NCI-H2081 treated with DMSO at 0.1 percent for 48 hours (cell line): ENCODE results near the gene GRIK5.
"Not testable (repeated sequence)": the region's sequence is repeated elsewhere in the genome, so short reads cannot be mapped to it uniquely, and the experiment has no call there.

ENCODE experiments used
- DNase-seq: peaks from one replicate; lab custom pipeline; 2025; lab: John Stamatoyannopoulos, UW

Gene GRIK5

DNA sequence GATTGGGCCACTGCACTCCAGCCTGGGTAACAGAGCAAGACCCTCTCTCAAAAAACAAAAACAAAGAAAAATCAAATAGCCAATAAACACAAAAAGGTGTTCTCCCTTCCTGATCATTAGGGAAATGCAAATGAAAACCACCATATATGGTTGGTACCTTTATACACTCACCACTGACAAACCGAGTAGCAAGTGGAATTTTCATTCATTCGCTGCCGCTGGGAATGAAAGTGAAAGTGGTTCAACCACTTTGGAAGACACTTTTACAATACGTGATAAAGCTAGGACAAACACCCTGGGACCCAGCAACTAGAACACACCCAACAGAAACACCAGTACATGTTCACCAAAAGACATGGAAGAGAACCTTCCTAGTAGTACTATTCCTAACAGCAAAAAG lies 21.0 kb downstream of the GRIK5 start:
- no peak for DNase-seq

DNA sequence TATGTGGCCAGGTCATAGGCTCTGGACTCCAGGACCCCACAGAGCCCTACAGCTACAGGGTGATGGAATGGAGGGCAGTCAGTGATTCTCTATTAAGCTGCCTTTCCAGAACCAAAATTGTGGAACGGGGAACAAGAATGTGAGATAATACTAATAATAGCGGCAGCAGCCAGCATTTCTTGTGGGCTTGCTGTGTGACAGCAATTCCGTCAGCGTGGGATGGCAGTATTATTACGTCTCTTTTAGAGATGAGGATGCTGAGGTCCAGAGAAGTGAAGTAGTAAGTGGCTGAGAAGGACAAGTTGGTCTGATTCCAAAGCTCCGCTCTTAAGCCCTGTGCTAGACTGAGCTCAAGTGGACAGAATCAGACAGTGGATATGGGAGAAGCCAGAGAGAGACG lies 24.4 kb downstream of the GRIK5 start:
- no peak for DNase-seq

DNA sequence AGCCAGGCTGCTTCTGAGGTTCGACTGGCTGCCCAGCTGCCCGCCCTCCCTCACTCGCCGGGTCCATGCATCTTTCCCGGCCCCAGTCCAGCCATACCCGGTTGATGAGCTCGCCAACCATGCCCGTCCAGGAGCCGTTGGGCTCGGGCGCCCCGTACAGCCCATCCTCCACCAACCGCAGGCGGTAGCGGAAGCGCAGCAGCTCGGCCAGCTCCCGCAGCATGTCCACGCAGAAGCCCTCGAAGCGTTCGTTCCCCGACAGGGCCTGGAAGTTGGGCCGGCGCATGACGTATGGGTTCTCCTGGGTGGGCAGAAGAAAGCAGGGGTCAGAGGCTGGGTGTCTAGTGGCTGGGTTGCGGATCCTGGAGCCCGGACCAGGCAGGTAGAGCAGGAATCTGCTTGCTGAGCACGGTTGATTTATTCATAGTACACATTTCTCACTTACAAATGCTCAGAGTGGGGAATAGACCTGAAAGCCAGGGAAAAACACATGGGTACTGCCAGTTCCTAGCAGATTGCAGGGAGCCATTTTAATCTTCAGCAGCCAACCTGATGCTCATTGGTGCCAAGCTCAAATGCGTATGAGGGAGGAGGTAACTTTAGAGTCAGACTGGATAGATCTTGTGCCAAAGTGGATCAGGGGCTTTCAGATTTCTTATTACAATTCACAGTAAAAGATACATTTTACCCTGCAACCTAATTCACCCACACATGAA lies 27.4 kb downstream of the GRIK5 start:
- no peak for DNase-seq

DNA sequence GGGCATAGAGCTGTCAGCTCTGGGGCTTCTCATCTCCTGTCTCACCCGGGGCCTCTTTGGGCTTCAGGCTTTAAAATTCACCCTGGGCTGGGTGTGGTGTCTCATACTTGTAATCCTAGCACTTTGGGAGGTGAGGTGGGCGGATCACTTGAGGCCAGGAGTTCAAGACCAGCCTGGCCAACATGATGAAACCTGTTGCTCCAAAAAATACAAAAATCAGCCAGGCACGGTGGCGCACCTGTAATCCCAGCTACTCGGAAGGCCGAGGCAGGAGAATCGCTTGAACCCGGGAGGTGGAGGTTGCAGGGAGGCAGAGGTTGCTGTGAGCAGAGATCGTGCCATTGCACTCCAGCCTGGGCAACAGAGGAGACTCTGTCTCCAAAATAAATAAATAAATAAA lies 29.5 kb downstream of the GRIK5 start:
- not testable (repeated sequence) for DNase-seq

DNA sequence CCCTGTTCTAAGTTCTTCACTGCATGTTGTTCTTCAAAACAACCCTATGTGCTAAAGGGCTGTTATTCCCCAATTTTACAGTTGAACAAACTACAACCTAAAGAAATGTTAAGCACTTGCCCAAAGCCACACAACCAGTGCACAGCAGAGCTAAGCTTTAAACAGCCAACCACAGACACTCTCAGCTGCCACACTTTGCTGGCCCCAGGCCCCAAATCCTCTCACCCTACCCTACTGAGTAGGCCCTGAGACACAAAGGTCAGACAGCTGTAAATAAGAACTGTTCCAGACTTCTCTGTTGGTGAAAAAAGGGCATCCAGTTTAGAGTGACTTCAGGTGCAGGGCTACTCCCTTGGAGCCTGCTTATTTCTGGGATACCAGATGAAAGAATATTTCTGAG lies 30.0 kb downstream of the GRIK5 start:
- no peak for DNase-seq

DNA sequence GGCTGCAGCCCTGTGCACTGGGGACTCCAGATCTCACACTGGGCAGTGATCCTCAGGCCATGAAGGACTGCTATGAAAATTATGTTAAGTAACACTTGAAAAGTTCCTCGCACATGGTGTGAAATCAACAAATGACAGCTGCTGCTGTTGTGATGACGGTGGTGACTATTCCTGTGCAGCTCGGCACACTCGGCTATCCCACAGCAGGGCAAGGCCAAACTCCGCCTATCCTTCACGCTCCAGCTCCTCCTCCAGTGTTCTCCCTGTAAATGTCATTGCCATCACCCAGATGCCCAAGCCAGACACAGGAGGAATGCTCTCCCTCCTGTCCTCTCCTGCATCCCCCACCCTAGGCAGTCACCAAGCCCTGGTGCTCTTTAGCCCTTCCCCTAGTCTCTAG lies 31.3 kb downstream of the GRIK5 start:
- DNase-seq: no peak

DNA sequence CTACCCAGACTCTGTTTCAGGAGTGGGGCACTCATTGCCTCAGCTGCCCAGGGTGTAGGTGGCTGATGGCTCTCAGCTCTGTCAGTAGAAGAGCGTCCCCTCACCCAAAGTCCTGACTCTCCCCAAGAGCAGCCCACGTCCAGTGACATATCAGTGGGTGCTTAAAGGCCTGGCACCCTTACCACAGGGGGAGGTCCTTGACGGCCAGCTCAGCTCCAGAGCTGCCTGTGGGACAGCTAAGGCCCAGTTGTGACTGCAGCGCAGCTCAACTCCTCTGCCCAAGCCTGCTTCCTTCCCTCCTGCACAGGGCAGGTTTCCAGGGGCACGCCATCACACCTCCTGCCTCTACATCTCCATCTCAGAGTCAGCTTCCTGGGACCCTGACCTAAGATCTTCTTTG lies 32.4 kb downstream of the GRIK5 start:
- DNase-seq: no peak

DNA sequence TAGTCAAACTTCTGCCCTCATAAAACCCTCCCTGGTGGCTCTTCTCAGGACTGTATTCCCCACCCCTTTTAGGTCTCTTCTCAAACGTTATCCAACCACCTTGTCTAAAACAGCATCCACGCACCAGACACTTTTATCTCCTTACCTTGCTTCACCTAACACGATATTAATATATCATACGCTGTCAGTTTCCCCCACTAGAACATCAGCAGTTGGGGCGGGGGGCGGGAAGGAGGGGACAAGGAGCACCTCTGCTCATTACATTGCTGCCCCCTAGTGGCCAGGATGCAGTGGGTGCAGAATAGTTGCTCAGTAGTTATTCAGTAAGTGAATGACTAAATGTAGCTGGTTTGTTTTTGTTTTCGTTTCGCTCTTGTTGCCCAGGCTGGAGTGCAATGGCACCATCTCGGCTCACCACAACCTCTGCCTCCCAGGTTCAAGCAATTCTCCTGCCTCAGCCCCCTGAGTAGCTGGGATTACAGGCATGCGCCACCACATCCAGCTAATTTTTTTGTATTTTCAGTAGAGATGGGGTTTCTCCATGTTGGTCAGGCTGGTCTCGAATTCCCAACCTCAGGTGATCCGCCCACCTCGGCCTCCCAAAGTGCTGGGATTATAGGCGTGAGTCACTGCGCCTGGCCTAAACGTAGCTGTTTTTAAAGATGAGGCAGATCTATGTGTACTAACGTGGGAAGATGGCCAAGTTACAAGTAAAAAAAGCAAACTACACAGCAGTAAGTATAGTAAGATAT lies 35.2 kb downstream of the GRIK5 start:
- DNase-seq: peak; percentile 35

DNA sequence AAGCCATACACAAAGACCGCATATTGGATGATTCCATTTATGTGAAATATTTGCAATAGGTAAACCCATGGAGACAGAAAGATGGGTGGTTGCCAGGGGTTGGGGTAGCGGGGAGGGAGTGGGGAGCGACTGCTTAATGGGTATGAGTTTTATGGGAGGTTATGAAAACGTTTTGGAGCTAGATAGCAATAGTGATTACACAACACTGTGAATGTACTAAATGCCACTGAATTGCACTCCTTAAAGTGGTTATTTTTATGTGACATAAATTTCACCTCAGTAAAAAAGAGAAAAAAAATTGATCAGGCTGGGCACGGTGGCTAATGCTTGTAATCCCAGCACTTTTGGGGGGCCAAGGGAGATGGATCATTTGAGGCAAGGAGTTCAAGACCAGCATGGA lies 36.6 kb downstream of the GRIK5 start:
- no peak for DNase-seq

DNA sequence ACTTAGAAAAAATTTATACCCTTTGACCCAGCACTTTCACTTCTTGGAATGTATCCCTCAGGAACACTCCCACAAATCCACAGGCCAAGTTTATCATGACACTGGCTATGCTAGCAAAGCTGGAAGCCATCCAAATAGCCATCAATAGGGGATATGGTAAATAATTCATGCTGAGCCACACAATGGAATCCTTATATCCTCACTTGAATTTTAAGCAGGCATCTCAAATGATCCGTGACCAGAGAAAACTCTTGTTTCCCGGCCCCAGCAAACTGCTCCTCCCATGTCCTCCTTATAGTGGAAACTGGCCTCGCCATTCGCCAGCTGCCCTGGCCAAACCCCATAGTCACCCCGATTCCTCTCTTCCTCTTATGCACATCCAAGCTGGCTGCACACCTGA lies 37.6 kb downstream of the GRIK5 start:
- peak; percentile 61 for DNase-seq

DNA sequence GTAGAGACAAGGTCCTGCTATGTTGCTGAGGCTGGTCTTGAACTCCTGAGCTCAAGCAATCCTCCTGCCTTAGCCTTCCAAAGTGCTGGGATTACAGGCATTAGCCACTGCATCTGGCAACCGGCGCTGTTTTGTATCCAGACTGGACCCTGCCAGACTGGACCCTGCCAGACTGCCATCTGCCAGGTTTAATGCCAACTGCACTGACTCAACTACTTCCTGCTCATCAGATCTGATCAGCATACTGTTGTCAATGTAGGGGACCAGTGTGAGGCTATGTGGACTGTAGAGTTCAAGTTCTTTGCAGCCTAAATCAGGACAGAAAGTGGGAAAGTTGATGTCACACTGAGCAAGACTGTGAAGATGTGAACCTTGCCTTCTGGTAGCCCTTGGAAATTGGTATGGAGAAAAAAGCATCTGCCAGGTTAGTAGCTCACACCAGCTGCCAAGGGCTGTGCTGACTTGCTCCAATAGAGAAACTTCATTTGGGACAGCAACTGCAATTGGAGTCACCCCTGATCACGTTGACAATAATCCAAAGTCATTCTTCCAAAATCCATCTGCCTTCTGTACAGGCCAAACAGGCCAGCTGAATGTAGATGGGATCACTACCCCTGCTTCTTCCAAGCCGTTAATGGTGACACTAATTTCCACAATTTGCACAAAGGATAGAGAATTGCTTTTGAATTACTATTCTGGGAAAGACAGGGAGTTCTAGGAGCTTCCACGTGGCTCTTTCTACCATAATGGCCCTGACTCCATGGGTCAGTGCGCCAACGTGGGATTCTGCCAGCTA lies 39.2 kb downstream of the GRIK5 start:
- DNase-seq: no peak

DNA sequence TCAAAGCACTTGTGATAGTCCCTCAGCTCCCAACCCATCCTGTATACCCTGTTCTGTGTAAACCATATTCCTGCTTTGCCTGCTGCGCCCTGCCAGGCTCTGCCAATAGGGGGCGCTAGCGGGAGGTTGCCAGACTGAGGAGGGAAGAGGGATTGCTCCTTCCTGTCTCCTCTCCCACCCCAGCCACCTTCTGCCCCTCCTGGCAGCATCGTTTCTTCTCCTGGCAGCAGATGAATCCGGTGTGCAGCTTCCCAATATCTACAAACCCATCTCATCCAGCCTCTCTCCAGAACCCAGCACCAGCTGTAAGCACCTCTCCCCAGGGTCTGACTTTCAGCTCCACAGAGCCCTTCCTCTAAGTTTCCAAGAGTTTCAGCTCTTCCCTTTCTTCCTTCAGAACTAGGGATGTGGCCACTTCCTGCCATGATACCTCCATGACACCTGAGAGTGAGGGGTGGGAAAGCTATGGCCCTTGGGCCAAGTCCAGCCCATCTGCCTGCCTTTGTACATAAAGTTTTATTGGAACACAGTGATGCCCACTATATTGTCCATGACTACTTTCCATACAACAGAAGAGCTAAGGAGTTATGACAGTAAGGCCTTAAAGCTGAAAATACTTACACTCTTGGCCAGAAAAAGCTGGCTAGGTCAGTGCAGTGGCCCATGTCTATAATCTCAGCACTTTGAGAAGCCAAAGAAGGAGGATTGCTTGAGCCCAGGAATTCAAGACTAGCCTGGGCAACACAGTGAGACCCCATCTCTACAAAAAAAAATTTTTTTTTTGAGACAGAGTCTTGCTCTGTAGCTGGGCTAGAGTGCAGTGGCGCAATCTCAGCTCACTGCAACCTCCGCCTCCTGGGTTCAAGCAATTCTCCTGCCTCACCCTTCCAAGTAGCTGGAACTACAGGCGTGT lies 41.4 kb downstream of the GRIK5 start:
- DNase-seq: no peak

DNA sequence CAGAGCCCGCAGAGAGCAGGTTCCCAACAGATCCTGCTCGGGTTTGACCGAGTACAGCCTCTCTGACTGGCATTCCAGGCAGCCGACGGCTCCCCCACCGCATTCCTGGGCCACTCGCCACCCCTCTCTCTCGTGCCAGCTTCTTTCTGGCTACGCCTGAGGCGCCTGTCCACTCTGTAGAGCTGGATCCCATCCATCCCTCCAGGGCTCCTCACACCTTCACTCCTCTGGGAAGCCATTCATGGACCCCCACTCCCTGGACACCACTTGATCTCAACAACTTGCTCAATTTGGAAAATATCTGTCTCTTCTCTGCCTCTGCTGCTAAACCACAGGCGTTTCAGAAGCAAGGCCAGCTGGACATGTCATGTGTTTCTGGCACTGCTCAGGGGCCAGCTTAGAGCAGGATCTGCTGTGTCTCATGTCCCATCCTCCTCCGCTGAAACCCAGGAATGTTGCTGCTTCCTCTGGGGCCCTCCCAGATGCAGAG lies 45.3 kb downstream of the GRIK5 start:
- DNase-seq: no peak

DNA sequence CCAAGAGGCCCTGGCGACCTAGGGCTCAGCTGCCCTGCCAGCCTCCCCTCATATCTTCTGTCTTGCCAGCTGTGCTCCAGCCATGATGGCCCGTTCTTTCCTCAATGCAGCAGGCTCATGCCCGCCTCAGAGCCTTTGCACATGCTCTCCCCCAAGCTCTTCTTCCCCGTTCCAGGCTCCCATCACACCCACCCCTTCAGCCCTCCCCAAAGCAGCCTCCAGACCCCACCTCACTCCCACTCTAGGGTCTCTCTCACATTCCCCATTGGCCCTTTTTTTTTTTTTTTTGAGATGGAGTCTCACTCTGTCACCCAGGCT lies 46.1 kb downstream of the GRIK5 start:
- no peak for DNase-seq

DNA sequence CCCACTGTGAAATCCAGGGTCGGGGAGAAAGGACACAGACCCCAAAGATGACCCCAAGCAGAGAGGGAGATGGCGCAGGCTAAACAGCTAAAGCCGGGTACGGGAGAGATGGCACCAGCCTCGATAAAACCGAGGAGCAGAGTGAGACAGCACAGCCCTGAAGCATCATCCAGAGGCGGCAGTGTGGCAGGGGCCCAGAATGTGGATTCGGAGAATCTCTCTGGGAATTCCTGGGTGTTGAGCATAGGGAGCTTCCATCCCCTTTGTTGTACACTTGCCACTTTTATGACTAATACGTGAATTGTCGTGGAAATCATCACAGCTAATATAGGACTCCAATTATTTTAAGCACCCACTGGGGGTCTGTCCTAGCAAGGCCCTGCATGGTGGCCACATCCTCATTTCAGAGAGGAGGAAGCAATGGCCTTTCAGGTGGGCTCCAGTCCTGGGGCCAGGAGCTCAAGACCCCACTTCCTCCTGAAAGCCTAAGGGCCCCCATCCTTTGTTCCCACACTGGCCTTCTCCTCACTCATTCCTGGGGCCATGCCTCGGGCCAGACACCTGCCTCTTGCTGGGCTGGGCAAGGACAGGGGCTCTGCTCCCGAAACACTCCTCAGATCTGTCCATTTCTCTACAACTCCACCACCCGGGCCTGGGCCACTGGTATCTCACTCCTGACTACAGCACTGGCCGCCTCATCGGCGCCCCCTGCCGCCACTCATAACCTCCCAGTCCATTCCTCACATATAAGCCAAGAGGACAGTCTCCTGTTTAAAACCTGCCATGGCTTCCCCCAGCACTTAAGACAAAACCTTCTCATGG lies 46.7 kb downstream of the GRIK5 start:
- DNase-seq: no peak

DNA sequence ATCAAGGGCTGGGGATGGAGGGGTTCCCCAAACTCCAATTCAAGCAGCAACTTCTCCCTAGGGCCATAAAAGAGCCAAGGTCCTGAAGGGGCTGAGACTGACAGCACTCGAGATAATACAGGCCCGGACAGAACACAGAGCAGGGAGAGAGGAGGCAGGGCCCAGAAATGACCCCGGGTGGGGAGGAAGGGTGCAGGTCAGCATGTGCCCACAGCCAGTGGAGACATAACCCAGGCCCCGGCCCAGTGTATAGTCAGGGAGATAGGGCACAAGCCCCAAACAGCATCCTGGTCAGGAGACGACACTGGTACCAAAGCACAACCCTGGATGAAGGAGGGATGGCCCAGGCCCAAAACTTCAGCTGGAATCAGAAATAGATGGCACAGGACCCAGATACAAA lies 47.4 kb downstream of the GRIK5 start:
- no peak for DNase-seq

DNA sequence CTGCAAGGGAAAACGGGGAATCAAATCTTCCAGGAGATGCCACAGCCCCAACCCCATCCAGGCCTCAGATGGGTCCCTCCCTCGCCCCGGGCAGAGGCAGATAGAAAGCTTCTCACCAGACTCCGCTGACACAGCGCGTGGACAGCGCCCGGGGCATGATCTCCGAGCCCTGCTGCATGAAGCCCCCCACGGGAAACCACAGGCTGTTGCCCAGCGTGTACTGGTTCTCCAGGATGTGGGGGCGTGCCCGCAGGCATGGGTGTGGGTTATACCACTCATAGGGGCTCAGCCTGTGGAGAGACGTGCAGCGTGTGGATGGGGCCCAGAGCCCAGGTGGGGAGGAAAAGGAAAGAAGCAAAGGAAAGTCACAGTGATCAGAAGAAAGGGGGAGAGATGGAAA lies 48.8 kb downstream of the GRIK5 start:
- no peak for DNase-seq

DNA sequence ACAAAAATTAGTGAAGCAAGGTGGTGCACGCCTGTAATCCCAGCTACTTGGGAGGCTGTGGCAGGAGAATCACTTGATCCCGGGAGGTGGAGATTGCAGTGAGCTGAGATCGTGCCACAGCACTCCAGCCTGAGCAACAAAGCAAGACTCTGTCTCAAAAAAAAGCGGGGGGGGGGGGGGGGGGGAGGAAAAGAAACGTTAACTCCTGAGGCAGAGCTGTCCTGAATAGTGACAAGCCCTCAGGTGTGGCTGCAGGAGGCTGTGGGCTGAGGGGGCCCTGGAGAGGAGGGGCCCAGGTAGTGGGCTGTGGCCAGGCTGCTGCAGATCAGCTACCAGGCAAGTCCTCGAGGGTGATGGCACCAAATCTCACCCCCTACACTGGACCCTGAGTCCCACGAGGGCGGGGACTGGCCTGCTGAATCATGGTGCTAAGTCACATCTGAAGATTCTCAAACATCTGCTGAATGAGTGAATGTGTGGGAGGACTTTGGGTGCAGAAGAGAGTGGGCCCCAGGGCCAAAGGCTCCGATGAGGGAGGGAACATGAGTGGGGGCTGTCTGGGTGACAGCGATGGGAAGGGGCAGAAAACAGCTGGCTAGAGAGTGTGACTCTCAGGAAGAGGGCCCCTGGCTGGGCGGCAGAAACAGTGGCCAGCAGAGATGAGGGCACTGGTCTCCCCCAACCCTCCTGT lies 51.4 kb downstream of the GRIK5 start:
- DNase-seq: no peak

DNA sequence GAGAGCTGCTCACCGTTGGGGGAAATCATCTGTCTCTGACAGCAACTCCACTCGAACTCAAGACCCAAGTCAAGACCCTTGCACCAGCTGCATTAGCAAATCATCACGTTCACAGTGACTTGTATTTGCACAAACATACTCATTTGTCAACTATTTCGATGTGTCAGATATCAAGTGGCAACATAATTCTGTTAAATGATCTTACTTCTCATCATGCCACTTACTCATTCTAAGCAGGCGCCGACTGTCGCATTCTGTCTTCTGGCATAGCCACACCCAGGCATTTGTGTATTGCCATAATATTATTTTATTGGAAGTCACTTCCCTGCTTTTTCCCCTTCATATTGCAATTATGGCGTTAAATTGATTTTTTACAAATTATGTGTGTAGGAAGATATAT lies 53.0 kb downstream of the GRIK5 start:
- DNase-seq: no peak

DNA sequence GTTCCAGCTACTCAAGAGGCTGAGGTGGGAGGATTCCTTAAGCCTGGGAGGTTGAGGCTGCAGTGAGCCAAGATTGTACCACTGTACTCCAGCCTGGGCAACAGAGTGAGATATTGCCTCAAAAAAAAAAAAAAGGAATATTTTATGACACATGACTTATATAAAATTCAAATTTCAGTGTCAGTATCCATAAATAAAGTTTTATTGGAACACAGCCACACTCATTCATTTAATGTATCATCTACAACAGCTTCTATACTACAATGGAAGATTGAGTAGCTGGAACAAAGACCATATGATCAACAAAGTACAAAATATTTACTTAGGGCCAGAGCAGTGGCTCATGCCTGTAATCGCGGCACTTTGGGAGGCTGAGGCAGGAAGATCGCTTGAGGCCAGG lies 57.3 kb downstream of the GRIK5 start:
- not testable (repeated sequence) for DNase-seq
